ENCODE results near the gene TBX19.

- TF ChIP-seq, protein P1, sequence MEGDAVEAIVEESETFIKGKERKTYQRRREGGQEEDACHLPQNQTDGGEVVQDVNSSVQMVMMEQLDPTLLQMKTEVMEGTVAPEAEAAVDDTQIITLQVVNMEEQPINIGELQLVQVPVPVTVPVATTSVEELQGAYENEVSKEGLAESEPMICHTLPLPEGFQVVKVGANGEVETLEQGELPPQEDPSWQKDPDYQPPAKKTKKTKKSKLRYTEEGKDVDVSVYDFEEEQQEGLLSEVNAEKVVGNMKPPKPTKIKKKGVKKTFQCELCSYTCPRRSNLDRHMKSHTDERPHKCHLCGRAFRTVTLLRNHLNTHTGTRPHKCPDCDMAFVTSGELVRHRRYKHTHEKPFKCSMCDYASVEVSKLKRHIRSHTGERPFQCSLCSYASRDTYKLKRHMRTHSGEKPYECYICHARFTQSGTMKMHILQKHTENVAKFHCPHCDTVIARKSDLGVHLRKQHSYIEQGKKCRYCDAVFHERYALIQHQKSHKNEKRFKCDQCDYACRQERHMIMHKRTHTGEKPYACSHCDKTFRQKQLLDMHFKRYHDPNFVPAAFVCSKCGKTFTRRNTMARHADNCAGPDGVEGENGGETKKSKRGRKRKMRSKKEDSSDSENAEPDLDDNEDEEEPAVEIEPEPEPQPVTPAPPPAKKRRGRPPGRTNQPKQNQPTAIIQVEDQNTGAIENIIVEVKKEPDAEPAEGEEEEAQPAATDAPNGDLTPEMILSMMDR (IDR thresholded peaks at IDR 0.05) = no peak
- TF ChIP-seq POLR2A (IDR thresholded peaks at IDR 0.05) = no peak
Observed at GRCh38 chr1:168348146-168348709, 67.6 kb downstream of the TBX19 start.

All from right lobe of liver (tissue), 4 donors.